ENCODE results near the gene FGFRL1.

The FGFRL1 gene

DNA sequence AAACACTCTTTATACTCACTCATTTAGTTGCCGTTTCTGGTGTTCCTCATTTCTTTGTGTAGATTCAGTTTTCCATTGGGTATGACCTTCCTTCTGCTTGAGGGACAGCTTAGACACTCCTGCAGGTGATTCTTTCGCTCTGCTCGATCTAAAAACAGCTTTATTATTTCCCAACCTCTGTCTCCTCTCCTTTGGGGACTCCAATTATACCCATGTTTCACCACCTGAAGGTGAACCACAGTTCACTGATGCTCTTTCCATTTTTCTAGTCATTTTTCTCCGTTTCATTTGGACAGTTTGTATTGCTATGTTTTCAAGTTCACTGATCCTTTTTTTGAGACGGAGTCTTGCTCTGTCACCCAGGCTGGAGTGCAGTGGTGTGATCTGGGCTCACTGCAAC lies 4.6 kb upstream of the FGFRL1 start:
- no peak for DNase-seq (ENCODE audit: low read depth)

DNA sequence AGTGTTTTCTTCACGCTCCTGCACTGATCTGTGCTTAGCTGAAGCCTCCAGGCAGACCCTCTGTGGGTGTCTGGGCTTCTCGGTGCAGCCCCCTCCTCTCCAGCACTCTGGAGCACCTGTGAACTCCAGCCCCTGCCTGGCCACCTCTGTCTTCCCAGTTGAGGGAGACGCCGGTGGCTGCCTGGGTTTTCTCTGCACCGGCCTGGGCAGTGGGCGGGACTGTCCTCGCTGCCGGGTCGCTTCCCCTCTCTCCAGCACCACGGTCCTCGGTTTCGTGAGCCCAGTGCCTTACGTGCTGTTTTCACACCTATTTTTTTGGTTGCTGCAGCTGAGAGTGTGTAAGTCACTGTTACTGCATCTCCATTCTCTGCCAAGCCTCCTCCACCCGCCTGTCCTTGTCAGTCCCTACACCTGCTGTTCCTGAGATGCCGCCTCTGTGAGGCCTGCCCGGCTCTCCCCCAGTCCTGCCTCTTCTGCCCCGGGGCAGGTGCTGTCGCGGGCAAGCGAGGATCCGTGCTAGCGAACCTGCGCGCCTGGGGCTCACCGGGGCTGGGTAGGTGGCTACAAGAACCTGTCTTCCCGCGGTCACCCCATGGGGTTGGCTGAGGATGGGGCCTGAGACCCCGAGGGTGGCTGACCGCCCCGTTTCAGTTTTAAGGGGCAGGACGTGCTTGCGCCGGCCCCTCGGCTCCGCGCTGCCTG lies 2.4 kb upstream of the FGFRL1 start:
- DNase-seq (ENCODE audit: low read depth), result no peak

DNA sequence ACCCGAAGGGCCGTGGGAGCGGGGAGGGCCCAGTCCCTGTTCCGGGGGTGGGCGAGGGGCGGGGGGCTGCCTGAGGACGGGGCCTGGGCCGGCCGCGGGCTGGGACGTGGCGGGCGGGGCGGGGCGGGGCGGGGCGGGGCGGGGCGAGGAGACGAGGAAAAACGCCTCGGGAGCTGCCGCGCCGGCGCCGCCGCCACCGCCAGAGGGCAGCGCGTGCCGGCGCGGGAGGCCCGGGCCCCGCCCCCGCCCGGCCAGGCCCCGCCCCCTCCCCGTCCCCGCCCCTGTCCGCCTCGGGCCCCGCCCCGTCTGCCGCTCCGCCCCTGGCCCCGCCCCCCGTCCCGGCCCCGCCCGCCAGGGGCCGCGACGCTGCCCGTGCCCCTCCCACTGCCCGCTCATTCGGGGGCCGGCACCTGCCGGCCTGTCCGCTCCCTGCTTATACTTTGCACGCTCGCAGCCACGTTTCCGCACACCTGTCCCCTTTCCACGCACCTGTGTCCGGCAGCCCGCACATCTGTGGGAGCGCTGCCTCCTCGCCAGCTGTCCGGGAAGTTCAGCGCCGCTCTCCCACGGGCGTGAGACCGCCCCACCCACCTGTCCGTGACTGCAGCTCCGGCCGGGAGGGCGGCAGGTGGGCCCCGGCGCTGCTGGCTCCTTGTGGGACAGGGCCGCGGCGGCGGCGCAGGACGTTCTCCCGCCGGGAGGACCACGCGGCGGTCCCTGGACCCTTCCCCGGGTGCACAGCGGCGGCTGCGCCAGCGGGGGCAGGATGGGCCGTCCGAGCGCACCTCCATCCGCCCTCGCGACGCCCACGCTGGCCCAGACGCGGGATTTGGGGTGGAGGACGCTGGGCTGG lies 1.7 kb upstream of the FGFRL1 start:
- no peak for DNase-seq (ENCODE audit: low read depth)

DNA sequence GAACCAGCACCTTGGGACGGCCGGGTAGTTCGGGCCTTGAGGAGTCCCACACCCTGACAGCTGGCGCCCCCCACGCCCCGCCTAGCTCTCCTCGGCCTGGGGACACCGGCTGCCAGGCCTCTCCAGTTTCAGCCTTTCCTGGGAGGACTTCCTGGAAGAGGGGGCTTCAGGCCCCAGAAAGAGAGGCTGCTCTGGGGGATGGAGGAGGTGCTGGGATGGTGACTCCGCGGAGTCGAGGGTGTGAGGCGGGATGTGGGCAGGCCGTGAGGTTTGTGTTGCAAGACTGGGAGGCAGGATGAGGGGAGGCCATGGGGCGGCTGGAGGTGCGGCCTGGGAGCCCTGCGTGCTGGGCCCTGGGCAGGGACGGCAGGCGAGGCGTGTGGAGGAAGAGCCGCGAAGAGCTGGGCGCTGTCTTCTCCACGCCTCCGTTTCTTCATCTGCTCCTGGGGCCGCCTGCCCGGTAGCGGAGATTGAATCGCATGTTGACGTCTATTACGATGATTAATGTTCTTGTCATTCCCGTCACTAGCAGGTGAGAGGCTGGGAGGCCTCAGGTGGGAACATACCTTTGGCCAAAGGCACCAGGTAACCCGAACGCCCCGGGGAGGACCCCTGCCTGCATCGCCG lies 918 bp upstream of the FGFRL1 start:
- peak; percentile 70 for DNase-seq (ENCODE audit: low read depth)

DNA sequence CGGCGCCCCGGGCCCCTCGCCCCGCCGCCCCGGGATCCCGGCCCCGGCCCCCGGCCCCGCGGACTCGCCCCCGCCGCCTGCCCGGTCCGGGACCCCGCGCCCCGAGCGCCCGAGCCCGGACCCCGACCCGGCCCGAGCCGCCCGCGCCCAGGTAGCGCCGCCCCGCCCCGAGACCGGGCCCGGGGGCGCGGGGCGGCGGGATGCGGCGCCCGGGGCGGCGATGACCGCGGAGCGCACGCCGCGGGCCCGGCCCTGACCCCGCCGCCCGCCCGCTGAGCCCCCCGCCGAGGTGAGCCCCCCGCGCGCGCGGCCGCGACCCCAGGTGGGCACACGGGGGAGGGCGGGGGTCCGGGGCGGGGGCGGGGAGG lies 224 bp downstream of the FGFRL1 start:
- no peak for DNase-seq (ENCODE audit: low read depth)

GRCh38 chr4:1012034-1012739 lies 761 bp downstream of the FGFRL1 start:
- no peak for DNase-seq (ENCODE audit: low read depth)

DNA sequence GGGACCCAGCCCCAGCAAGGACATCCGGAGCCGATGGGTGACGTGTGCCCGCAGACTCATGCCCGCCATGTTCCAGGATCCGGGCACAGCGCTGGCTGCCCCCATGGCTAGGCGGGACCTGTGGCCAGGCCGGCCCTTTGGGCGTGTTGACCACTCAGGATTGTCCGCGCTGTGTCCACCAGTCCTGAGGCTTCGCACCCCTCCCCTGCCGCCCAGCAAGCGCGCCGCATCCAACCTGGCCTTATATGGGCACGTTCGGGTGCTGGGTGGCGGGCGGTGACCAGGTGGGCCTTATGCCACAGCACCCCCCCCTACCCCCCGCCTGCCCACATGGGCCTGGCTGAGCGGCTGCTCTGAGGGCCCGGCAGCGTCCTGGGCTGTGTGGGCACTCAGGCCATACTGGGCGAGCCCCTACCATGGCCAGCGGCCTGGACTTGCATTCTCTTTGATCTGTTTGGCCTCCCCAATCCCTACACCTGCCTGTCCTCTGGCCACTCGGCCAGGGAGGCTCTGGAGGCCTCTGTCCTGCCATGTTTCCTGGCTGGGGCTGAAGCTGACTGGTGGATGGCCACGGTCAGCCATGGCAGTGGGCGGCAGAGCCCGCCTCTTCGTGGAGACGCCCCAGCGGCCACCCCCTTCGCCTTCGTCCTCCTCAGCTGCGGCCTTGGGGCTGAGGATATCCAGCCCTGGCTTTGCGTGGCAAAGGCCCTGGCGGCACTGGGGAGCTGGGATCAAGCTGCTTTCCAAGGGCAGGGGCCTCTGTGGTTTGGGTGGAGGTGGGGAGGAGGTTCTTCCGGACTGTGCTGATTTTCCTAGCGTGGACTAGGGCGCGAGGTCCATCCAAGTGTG lies 2.0 kb downstream of the FGFRL1 start:
- no peak for DNase-seq (ENCODE audit: low read depth)

GRCh38 chr4:1014291-1015167 lies 3.1 kb downstream of the FGFRL1 start:
- DNase-seq (ENCODE audit: low read depth), result no peak

DNA sequence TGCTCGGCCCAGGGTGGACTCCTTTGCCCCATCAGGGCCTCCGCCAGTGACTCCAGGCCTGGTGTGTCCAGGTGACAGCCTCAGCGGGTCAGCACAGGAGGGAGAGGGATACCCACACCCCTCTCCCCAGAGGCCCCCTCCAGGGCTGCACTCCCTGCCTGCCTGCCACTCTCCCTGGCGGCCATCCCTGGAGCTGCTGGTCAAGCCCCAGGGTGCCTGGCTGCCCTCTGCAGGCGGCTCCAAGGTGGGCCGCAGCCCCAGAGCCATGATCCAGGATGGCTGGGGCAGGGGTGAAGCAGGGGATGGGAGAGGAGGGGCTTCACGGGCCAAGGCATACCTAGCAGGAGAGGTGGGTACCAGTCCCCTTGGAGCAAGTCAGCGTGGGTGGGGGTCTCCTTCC lies 3.8 kb downstream of the FGFRL1 start:
- no peak for DNase-seq (ENCODE audit: low read depth)

DNA sequence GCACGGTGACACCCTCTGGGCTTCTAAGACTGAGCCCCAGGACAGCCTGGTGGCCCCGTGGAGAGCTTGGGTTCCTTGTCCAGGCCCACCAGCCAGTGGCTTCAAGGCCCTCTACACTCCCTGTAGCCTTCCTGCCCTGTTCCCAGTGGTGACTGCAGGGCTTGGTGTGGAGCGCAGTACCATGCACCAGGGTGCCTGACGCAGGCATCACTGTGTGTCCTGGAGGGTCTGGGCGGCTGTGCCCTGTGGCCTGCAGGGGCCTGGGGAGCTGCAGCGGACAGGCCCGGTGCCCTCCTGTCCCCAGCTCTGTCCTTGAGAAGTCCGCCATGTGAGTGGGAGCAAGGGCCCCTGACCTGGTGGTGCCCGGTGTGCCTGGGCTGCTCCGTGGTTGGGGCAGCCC lies 4.3 kb downstream of the FGFRL1 start:
- no peak for DNase-seq (ENCODE audit: low read depth)

- DNase-seq (ENCODE audit: low read depth), result no peak
Observed at GRCh38 chr4:1017211-1017610, 5.8 kb downstream of the FGFRL1 start.

GRCh38 chr4:1017706-1018105 lies 6.3 kb downstream of the FGFRL1 start:
- DNase-seq (ENCODE audit: low read depth), result no peak

- DNase-seq (ENCODE audit: low read depth), result no peak
Observed at GRCh38 chr4:1018147-1019020, 7.0 kb downstream of the FGFRL1 start.

DNA sequence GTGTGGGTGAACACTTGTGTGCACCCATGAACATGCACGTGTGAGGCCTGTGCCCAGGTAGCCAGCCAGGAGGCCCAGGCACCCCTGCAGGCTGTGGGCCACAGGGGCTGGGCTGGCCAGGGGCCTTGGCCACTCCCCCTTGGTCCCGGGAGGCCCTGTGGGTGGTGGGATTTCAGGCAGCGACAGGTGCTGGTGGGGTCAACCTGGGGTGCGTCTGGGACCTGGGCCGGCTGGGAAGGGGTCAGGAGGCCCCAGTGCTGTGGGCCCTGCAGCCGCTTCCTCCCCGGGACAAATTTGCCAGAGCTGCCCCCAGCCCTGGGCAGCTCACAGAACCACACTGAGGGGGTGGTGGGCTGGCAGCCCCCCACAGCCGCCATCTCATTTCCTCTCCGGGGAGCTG lies 7.9 kb downstream of the FGFRL1 start:
- no peak for DNase-seq (ENCODE audit: low read depth)

GRCh38 chr4:1019729-1020470 lies 8.5 kb downstream of the FGFRL1 start:
- no peak for DNase-seq (ENCODE audit: low read depth)

DNA sequence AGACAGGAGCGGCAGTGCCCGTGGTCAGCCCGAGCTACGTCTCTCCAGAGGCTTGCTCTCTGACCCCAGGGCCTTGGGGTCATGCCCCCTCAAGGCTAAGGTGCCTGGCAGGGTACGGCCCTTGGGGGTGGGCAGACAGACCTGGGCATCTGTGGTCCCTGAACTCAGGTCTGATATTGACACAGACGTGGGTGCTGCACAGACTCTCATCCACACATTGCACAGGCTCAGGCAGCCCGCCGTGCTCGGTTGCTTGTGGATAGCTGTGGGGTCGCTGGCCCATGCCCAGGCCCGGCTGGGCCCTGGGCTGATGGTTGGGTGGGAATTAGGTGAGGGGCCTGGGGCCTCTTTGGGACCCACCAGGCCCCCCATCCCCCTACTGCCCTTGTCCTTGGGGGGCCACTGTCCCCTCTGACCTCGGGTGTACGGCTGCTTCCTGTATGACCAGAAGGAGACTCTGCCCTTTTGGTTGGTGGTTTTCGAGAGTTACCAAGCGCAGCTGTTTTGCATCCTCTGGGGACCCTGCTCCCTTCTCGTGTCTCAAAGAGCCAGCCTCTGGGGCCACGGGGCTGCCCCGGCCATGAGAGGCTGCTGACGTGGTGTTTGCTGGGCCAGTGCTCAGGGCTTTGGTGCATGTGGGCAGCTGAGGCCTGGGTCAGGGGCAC lies 10.1 kb downstream of the FGFRL1 start:
- no peak for DNase-seq (ENCODE audit: low read depth)

DNA sequence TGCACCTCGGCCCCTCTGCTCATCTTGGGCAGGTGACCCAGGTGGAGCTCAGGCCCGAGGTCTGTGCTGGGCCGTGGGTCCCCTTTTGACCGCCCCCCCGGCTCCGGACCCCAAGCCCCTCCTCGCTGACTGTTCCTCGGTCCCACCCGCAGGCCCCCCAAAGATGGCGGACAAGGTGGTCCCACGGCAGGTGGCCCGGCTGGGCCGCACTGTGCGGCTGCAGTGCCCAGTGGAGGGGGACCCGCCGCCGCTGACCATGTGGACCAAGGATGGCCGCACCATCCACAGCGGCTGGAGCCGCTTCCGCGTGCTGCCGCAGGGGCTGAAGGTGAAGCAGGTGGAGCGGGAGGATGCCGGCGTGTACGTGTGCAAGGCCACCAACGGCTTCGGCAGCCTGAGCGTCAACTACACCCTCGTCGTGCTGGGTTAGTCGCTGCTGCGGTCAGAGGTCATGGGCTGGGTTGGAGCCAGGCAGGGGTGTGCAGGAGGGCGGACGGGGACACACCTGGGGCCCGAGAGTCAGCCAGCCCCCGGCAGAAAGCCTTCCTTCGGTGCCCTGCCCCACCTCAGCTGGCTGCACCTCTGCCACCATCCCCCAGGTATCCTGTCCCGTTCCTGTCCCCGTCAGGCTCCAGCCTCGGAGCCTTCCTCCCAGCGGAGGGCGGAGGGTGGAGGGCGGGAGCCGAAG lies 10.8 kb downstream of the FGFRL1 start:
- no peak for DNase-seq (ENCODE audit: low read depth)

- DNase-seq (ENCODE audit: low read depth), result no peak
Observed at GRCh38 chr4:1022739-1023066, 11.3 kb downstream of the FGFRL1 start.
